NCI-H1436 treated with DMSO at 0.1 percent for 48 hours (cell line): ENCODE measurements around the gene CKMT2.

ENCODE experiments used
- DNase-seq: peaks from one replicate; lab custom pipeline; 2025; lab: John Stamatoyannopoulos, UW

The CKMT2 gene

GRCh38 chr5:81216152-81216551 is 17.0 kb upstream of the CKMT2 start:
- DNase-seq: no peak

DNA sequence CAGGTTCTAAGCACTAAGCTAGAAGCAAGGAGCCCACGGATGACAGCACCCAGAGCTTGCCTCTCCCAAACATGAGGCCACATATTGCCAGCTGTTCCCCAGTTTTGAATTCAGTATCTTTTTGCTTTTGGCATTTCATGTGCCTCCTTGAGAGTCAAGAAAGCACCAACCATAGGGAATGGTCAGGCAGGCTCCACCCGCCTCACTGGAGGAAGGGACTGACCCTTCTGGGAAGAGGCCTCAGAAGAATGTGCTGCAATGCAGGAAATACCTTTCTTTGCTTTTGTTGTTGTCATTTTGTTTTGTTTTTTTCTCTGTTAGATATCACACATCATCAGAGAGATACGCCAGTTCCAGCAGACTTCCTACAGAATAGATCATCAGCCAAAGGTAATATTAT is 13.7 kb upstream of the CKMT2 start:
- DNase-seq: no peak

- no peak for DNase-seq
Observed at GRCh38 chr5:81222285-81222684, 10.8 kb upstream of the CKMT2 start.

- DNase-seq: no peak
Observed at GRCh38 chr5:81225463-81225862, 7.7 kb upstream of the CKMT2 start.

DNA sequence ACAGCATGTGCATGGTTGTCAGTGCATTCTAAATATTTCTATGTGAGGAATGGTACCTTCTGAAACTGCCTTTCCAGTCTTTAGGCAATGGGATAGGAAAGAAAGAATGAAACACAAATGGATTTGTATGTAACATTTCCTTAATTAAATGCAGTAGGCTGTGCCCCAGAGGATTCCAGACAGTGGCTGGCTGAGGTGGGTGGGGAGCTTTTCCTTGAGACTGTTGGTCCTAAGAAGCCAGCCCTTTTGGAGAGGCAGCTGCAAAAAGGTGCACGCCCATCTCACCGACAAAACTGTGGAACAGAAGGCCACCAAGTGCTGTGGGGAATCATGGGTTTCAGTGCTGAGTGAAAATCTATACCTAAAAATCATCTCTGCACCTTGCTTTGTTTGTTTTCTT is 6.8 kb upstream of the CKMT2 start:
- DNase-seq: no peak

DNA sequence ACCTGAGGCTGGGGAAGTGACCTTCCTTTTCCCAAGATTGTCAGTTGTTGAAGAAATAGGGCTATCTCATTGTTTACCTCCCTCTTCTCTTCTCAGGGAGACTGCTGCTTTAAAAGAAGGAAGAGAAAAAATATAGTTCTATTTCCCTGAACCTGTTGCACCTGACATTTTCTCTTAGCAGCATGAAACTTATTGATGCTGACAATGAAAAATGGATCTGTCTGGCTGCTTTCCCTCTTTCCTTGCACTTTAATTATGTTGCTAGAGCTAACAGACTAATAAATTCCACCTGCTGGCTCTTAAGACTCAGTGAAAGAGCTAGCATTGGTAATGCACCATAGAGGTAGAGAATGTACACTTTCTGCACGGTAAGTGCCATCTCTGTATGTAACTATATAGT is 6.2 kb upstream of the CKMT2 start:
- no peak for DNase-seq

DNA sequence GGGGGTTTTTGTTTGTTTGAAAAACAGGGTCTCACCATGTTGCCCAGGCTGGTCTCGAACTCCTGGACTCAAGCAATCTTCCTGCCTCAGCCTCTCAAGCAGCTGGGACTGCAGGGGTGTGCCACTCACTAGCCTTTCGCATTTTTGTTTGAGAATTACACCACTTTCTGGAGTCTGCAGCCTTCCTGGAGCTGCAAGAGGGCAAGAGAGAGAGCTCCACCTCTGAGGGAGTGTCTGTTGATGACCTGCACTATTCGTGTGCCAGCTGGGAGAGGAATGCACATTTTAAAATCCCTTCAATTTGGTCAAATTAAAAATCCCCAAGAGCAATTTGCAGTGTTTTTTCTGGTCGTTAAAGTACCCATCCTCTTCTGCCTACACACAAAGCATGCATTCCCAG is 5.0 kb upstream of the CKMT2 start:
- no peak for DNase-seq

DNA sequence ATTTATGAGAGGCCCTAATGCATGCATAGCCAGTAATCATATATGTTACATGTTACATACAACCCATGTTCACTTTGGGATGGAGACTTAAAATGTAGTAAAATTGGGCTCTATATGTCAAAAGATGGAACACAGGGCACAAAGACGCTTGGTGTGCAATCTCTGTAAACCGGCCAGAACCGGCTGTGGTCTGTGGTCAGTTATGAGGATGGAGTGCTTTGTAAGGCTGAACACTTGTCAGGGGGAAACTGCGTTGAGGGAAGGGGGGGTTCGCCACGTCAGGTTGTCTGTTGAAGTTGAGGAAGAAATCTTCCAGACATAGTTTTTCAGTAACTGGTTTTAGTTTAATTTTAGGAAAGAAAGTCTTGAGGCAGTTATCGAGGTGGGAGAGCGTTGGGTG is 2.7 kb upstream of the CKMT2 start:
- no peak for DNase-seq

DNA sequence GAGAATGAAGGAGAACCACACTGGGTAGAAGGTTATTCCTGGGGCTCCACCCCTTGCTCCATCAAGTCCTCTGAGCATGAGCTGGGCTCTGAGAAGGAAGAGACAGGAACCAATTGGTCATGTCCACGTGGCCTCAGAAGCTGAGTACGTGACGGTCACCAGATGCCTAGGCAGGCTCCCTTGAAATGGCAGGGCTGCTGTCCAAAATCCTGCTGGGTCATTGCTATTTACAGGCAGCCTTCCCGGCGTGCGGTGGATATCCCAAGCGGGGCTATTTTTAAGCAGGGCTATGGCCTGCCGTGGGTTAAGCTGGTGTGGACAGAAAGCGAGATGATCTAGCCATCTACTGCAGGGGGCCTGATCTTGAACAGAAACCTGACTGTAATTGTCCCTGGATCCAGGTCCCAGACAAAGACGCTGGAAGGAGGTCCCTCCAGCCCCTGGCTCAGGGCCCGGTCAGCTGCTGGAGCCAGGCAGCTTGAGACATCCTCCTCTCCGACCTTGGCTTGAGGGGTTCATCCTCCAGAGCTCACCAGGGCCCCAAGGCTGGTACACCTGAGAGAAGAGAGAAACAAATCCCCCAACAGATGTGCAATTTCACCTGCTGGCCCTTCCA is 550 bp upstream of the CKMT2 start:
- DNase-seq: no peak

- no peak for DNase-seq
Observed at GRCh38 chr5:81234299-81234698, 1.2 kb downstream of the CKMT2 start.

- no peak for DNase-seq
Observed at GRCh38 chr5:81234801-81235200, 1.7 kb downstream of the CKMT2 start.

DNA sequence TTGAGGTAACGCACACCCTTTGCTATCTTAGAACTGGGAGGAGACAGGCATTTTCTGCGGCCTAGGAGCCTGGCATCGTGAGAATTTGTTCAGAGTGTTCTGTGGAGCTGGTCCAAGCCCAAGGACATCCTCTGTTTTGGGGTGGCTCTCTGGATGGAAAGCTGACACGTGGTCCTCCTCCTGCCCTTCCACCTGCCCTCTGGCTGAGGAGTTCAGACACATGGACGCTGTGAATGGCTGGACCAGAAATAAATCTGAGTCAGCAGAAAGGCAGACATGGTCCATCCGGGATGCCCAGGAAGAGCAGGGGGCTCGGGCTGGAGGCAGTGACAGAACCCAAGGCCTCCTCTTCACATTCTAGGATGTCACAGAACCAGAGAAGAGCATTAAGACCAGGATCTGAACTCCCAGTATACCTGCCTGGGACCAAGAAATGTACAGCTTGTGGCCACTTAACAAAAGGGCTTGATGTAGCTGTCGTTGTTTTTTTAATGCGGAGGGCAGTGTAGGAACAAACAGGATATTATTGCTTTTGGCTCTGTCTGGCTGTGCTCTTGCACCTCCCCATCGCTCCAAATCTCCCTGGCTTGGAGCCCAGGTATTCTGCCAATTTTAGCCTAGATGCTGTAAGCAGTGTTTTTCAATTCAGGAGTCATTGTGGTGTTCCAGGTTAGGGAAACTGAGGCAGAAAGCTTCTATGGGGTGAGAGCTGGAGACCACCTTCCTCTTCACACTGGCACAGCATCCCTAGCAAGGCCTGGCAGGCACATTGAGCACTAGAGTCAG is 2.4 kb downstream of the CKMT2 start:
- no peak for DNase-seq

GRCh38 chr5:81238460-81238859 is 5.3 kb downstream of the CKMT2 start:
- no peak for DNase-seq

GRCh38 chr5:81239613-81240012 is 6.5 kb downstream of the CKMT2 start:
- no peak for DNase-seq

GRCh38 chr5:81241001-81241400 is 7.9 kb downstream of the CKMT2 start:
- DNase-seq: no peak

DNA sequence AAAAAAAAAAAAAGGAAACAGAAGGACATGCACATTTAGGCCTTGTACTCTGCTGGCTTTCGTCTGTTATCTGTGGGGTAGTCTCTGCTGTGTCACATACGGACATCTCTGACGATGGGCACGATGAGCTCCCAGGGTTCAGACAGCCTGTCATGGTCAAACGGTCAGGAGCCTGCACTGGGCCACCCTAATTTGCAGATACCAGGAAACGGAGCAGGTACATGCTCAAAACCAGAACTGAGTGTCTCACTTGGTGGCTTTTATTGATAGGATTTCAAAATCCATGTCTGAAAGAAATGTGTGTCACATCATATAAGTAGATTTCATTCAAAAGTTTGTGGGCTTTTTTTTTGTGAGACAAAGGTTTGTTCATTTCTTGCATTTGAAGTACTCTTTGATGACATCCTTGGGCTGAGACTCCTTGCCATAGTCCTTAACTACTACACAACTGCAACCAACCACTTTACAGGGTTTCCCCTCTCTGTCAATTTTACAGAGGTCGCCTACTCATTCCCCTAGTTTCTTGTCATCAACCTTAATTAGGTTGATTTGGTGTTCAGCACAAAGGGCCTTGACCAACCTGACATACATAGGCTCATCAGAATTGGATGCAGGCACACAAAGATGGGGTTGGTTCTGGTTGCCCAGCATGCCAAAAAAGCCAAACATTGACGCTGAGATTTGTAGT is 9.0 kb downstream of the CKMT2 start:
- no peak for DNase-seq

DNA sequence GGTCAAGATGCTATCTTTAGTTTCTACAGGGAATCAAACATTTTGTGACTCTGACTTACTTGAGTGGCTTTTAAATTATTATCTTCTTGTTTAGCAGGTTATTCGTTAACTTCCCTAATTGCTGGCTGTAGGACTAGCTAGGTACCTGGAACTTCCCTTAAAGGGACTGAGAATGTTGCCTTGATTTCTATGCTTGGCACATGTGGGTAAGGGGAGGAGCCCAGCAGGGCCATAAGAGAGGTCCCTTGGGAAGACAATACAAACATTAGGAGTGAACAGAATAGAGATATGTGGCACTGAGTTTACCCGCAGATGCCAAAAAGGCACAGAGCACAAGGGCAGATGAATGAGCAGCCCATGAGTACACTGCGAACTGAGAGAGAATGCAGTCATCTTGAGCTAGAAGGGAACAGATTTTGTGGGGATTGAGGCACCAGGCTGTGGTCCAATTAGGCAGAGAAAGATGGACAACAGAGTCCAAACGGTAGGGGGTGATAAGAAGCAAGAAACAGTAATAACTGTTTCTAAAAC is 9.8 kb downstream of the CKMT2 start:
- peak; percentile 46 for DNase-seq

DNA sequence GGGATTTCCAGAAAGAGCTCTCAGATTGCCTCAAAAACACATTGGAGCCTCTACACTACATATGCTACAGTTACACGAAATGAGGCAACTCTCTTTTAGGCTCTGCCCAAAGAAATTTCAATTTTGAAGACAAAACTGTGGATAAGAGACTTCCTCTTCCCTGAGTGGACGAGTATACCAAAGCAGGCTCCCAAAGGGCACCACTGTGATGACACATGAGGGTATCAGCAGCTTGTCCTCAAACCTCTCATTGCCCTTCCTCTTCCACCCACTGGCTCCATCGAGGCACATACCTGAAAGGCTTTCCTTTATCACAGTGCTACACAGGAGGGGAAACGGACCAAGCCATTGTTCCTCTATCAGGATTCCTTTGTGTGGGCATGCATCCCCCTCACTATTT is 11.3 kb downstream of the CKMT2 start:
- no peak for DNase-seq

DNA sequence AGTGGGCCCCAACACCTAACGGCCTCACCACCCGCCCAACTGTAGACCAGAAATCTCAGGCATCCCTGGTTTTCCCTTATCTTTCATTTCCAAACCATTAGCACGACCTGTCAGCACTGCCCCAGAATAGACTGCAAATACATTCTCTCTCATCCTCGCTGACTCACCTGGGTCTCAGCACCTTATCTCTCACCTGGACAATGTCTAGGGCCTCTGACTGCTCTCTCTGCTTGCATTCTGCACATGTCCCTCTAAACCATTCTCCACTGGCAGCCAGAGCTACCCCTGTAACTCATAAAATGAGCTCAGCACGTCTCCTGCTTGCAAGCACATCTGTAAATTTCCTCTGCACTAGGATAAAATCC is 12.7 kb downstream of the CKMT2 start:
- DNase-seq: no peak

DNA sequence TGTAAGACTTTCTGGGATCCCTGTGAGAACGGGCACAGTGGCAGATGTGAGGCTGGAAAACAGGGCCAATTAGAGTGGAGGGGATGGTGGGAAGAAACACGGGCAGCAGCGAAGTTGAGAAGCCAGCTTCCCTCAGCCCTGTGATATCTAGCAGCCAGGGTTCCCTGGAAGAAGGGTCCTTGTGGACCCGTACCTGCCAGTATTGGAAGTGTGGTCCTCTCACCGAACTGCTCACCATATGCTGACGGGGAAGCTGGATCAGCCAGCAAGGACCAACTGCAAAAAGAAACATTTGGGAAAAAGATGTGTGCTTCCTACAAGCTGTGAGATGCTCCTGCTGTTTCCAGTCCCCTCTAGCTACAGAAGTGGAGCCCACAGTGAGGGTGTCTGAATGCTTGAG is 13.6 kb downstream of the CKMT2 start:
- DNase-seq: no peak

GRCh38 chr5:81247441-81247972 is 14.4 kb downstream of the CKMT2 start:
- no peak for DNase-seq

DNA sequence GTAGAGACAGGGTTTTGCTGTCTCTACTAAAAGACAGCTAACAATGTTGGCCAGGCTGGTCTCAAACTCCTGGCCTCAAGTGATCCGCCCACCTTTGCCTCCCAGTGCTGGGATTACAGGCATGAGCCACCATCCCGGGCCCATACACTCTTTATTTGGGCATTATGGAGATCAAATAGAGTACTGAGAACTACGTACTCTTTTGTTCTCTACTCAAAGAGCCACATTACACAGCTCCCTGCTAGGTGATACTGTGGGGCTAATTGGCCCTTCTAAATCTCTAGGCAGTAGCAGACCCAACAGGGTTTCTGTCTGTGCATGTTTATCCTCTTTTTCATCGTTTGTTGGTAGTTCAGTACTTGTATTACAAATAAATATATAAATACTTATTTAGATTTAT is 16.1 kb downstream of the CKMT2 start:
- DNase-seq: no peak

DNA sequence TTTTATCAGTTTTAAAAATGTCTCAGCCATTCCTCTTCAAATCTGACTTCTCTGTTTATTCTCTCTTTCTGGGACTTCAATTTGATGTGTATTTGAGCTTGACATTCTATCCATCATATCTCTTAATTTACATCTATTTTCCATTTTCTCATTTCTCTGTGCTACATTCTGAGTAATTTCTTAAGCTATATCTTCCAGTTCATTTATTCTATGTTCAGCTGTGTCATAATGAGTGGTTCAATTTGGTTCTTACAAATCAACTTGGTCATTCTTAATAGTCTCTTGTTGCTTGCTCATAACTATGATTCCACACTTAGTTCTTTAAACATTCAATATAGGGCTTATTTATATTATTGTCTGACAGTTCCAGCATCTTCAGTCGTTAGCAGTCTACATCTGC is 16.9 kb downstream of the CKMT2 start:
- DNase-seq: no peak
